Measurements from ENCODE around the gene ADGRL2.
A peak's percentile ranks its signal among the peaks of the same experiment; 100 is the strongest.

Gene ADGRL2

GRCh38 chr1:81760477-81761097 lies 40.1 kb upstream of the ADGRL2 start:
- DNase-seq (ENCODE audit: low spot score), result no peak

GRCh38 chr1:81775510-81775909 lies 25.2 kb upstream of the ADGRL2 start:
- DNase-seq (ENCODE audit: low spot score), result no peak
- no peak for TF ChIP-seq CTCF (IDR thresholded peaks at IDR 0.05; ENCODE audit: extremely low read depth, missing control alignments)

More at GRCh38 chr1:81760477-81761097, 40.1 kb upstream of the ADGRL2 start:
- TF ChIP-seq CTCF (IDR thresholded peaks at IDR 0.05; ENCODE audit: extremely low read depth, missing control alignments), result no peak

- TF ChIP-seq CTCF (IDR thresholded peaks at IDR 0.05; ENCODE audit: extremely low read depth, missing control alignments), result no peak
- DNase-seq (ENCODE audit: low spot score), result no peak
Measured at GRCh38 chr1:81780705-81781454, 19.9 kb upstream of the ADGRL2 start.

GRCh38 chr1:81781749-81782148 lies 19.0 kb upstream of the ADGRL2 start:
- no peak for TF ChIP-seq CTCF (IDR thresholded peaks at IDR 0.05; ENCODE audit: extremely low read depth, missing control alignments)
- no peak for DNase-seq (ENCODE audit: low spot score)

- TF ChIP-seq CTCF (IDR thresholded peaks at IDR 0.05; ENCODE audit: extremely low read depth, missing control alignments), result no peak
Measured at GRCh38 chr1:81792184-81792583, 8.6 kb upstream of the ADGRL2 start.

GRCh38 chr1:81797701-81798100 lies 3.0 kb upstream of the ADGRL2 start:
- DNase-seq (ENCODE audit: low spot score), result no peak
- TF ChIP-seq CTCF (IDR thresholded peaks at IDR 0.05; ENCODE audit: extremely low read depth, missing control alignments), result no peak

More at GRCh38 chr1:81792184-81792583, 8.6 kb upstream of the ADGRL2 start:
- no peak for DNase-seq (ENCODE audit: low spot score)

GRCh38 chr1:81799939-81800694 lies 617 bp upstream of the ADGRL2 start:
- DNase-seq (ENCODE audit: low spot score), result peak; percentile 13
- TF ChIP-seq CTCF (IDR thresholded peaks at IDR 0.05; ENCODE audit: extremely low read depth, missing control alignments), result no peak

Measured in GM20000 (cell line).